ENCODE data around the gene GALNT9.

DNA sequence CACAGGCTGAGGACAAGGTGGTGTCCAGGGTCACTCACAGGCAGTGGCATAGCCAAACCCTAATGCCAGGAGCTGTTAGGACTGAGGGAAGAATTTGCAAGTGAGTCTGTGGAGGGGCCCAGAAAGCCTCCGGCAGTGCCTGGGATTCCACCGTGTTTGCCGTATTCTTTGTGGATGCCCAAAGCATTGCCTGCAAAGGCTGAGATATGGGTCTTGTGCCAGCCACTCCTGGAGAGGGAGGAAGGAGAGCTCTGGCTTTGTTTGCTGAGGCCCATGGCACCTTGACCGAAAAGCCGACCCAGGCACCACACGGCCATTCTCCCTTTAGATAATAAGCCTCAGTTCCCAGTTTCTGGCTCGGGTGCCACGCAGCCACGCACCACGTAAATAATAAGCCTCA lies 35.8 kb upstream of the GALNT9 start:
- TF ChIP-seq EZH2 (IDR thresholded peaks at IDR 0.05; ENCODE audit: insufficient read depth, low read length), result no peak
- TF ChIP-seq, protein P1, sequence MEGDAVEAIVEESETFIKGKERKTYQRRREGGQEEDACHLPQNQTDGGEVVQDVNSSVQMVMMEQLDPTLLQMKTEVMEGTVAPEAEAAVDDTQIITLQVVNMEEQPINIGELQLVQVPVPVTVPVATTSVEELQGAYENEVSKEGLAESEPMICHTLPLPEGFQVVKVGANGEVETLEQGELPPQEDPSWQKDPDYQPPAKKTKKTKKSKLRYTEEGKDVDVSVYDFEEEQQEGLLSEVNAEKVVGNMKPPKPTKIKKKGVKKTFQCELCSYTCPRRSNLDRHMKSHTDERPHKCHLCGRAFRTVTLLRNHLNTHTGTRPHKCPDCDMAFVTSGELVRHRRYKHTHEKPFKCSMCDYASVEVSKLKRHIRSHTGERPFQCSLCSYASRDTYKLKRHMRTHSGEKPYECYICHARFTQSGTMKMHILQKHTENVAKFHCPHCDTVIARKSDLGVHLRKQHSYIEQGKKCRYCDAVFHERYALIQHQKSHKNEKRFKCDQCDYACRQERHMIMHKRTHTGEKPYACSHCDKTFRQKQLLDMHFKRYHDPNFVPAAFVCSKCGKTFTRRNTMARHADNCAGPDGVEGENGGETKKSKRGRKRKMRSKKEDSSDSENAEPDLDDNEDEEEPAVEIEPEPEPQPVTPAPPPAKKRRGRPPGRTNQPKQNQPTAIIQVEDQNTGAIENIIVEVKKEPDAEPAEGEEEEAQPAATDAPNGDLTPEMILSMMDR (IDR thresholded peaks at IDR 0.05; ENCODE audit: insufficient read depth, low read depth, low read length), result no peak

Measured in astrocyte (in vitro differentiated cells and primary cell).